ACC112 (cell line): ENCODE data around the gene RAB6A.

ENCODE experiments used
- H2AFZ ChIP-seq: fragments of 200-600 bp; sonication (generic); one replicate; pipeline ENCODE4 v1.6.0; 2017; ENCODE audit warnings: antibody characterized with exemption, low read length; ENCODE audit not compliant: unreplicated experiment
- H3K27ac ChIP-seq: fragments of 200-600 bp; sonication (generic); 2 replicates; pipeline ENCODE4 v1.5.1; 2014; ENCODE audit warnings: low read depth, mild to moderate bottlenecking, antibody characterized with exemption, low read length, moderate library complexity
- H3K27me3 ChIP-seq: fragments of 200-600 bp; sonication (generic); 2 replicates; pipeline ENCODE4 v1.6.1; 2014; ENCODE audit warnings: mild to moderate bottlenecking, antibody characterized with exemption, low read length, moderate library complexity, mixed read lengths; ENCODE audit not compliant: insufficient read depth
- H3K36me3 ChIP-seq: fragments of 200-600 bp; sonication (generic); 2 replicates; pipeline ENCODE4 v1.6.1; 2016; ENCODE audit warnings: mild to moderate bottlenecking, antibody characterized with exemption, low read length, moderate library complexity, mixed read lengths; ENCODE audit not compliant: insufficient read depth
- H3K4me1 ChIP-seq: fragments of 200-600 bp; sonication (generic); one replicate; pipeline ENCODE4 v1.6.1; 2016; ENCODE audit warnings: low read length, mixed read lengths; ENCODE audit not compliant: insufficient read depth, unreplicated experiment, control insufficient read depth
- H3K4me3 ChIP-seq: fragments of 200-600 bp; sonication (generic); 2 replicates; pipeline ENCODE4 v1.5.1; 2014; ENCODE audit warnings: mild to moderate bottlenecking, low read depth, low read length
- H3K79me2 ChIP-seq: fragments of 200-600 bp; sonication (generic); one replicate; pipeline ENCODE4 v1.6.0; 2016; ENCODE audit warnings: low read length; ENCODE audit not compliant: control insufficient read depth, unreplicated experiment, insufficient read depth

RAB6A gene

DNA sequence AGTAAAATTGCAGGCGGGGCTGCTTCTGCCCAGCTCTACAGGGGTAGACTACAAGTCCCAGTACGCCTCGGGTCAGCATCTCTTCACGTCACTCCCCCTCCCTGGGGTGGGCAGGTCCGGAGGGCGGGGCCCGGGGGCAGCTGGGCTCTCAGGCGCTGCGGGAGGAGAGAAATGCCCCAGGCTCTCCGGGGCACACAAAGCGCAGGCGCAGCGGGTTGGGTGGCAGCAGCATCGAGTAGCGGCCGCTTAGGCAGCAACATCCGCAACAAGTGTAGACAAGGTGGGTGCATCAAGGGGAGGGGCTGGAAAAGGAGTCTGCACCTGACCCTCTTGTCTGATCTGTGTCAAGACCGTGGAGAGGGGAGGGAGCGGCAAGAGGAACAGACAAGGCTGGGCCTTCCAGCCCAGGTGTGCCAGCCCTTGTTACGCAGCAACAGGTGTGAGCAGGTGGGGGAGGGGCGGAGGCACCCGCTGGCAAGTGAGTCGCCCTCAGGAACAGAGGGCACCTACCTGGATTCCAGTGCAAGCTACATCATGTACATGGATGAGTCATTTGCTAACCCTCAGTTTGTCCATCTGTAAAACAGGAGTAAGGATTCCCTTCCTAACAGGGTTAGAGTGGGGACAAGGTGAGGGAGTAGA is 113.3 kb downstream of the RAB6A start:
- peaks cover 17% of the 10 kb centered on the region for H3K27me3 ChIP-seq
- no peak overlapping the region for H2AFZ ChIP-seq
- H3K27ac ChIP-seq, result no peak overlapping the region
- H3K4me3 ChIP-seq, result no peak overlapping the region
- no peaks in the 10 kb centered on the region for H3K79me2 ChIP-seq
- no peaks in the 10 kb centered on the region for H3K4me1 ChIP-seq
- H3K36me3 ChIP-seq, result no peaks in the 10 kb centered on the region

DNA sequence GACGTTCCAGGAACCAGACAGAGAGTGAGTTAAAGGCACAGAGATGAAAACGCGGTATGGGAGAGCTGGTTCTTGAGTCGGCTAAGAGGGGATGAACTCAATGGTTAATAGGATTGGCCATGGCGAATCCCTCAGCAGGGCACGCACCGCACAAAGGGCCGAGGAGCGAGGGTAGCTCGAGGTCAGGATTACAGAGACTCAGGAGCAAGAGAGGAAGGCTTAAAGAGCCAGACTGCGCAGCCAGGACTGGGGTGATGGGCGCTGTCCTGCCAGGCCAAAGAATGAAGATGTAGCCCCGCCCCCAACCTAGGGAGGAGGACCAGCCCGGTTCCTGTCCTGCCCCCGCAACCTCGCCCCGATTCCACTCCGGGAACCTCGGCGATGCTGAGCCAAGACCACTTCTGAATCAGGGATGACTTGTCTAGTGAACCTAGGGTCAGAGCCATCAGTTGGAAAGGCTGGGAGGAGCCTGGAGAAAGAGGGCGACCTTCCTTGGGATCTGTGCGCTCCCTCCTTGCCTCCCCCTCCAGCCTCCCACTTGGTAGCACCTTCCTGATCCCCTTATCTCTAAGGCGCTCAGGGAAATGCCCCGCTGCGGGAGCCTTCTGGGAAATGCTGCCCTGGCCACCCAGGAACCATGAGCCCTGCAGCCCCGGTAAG is 114.8 kb downstream of the RAB6A start, which contains the start of gene PLEKHB1:
TSS of gene PLEKHB1 (plus strand) at position 610 of the 660 bp plus-strand sequence. CDS start at position 638, 28 bp downstream.
- Histone ChIP-seq H3K27me3 (peaks cover 20% of the 10 kb centered on the region), H3K4me1 (no peaks in the 10 kb centered on the region), H3K4me3 (no peak within 1 kb of the TSS), H2AFZ (no peak within 1 kb of the TSS), H3K79me2 (no peaks in the 10 kb centered on the region), H3K27ac (no peak within 1 kb of the TSS), H3K36me3 (no peaks in the 10 kb centered on the region)

DNA sequence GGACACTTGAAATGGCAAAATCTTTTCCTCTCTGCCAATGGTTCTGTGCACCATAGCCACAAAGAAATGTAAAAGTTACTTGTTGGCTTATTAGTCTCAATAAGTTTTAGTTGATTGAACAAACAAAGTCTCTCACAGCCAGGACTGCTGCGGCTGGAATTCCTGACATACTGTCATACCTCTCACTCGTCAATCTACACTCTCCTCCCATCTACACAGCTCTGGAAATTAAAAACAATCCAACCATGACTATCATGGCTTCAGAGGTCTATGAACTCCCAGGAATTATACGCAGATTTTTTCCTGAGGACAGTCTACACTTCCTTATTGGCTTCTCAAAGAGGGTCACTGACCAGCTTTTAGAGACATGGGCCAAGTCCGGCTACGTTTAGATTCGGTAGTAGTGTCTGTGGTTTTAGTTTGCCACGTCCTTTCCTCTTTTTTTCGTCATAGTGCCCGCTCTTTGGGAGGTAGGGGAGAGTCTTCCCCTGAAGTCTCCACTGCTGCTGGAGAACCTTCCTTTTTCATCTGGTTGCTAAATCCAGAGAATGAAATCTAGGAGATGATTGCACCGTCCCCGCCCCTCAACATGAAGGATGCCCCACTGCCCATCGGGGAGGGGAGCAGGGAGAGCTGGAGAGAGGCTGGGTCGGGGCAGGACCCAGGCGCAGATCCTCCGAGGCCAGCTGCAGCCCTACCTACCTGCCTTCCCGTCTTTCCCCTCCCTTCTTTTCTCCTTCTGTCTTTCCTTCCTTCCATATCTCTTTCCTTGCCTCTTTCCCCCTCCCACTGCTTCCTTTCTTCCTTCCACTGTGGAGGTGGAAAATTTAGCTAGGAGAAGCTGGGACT is 115.5 kb downstream of the RAB6A start:
- Histone ChIP-seq H3K4me3 (no peak overlapping the region), H2AFZ (no peak overlapping the region), H3K27me3 (peaks cover 20% of the 10 kb centered on the region)

GRCh38 chr11:73641668-73642067 is 119.2 kb downstream of the RAB6A start:
- H3K27ac ChIP-seq, result no peak overlapping the region
- no peak overlapping the region for H2AFZ ChIP-seq
- H3K4me1 ChIP-seq, result no peaks in the 10 kb centered on the region
- no peaks in the 10 kb centered on the region for H3K79me2 ChIP-seq
- H3K27me3 ChIP-seq, result peaks cover 18% of the 10 kb centered on the region
- no peaks in the 10 kb centered on the region for H3K36me3 ChIP-seq
- H3K4me3 ChIP-seq, result no peak overlapping the region

More for the DNA sequence above, 115.5 kb downstream of the RAB6A start:
- no peaks in the 10 kb centered on the region for H3K79me2 ChIP-seq
- no peaks in the 10 kb centered on the region for H3K36me3 ChIP-seq
- no peaks in the 10 kb centered on the region for H3K4me1 ChIP-seq
- H3K27ac ChIP-seq, result no peak overlapping the region

DNA sequence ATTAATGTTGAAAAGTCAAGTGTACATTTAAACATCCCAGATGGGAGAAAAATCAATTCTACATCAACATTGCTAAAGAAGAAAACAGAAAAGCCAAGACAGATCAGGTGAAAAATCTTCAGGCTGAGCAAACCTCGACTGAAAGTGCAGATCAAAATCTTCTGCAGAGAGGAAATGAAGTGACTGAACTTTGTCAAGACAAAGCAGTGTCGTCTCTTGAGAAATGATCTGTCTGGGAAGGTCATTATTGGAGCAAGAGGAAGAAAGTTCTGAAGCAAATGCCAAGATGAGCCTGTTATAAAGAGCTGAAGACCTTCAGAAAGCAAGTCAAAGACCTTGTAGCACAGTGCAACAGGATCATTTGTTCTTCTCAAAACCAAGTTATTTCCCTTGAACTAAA is 120.3 kb downstream of the RAB6A start:
- Histone ChIP-seq H3K79me2 (no peaks in the 10 kb centered on the region), H3K4me3 (no peak overlapping the region), H3K27ac (no peak overlapping the region), H3K36me3 (no peaks in the 10 kb centered on the region), H3K27me3 (peaks cover 10% of the 10 kb centered on the region), H3K4me1 (no peaks in the 10 kb centered on the region), H2AFZ (no peak overlapping the region)

- H3K27ac ChIP-seq, result no peak overlapping the region
- no peak overlapping the region for H2AFZ ChIP-seq
- H3K4me1 ChIP-seq, result no peaks in the 10 kb centered on the region
- H3K4me3 ChIP-seq, result no peak overlapping the region
- no peaks in the 10 kb centered on the region for H3K79me2 ChIP-seq
- H3K36me3 ChIP-seq, result no peaks in the 10 kb centered on the region
- peaks cover 3% of the 10 kb centered on the region; the same call in 1 of the 2 replicates for H3K27me3 ChIP-seq
These were observed 123.9 kb downstream of the RAB6A start for GRCh38 chr11:73637012-73637411.

DNA sequence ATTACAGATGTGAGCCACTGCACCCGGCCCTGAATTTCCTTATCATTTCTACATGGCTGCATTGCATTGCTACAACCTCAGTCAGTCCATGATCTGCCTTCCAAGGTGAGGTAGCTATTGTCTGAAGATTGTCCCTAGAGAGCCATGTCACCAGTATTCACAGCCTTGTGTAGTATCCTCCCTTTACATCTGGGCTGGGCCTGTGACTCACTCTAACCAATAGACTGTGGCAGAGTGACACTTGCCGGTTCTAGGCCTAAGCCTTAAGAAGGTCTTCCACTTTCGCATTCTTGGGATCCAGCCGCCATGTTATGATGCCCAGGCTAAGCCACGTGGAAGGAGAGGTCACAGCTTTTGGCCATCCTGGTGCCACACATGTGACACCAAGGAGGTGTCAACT is 124.6 kb downstream of the RAB6A start:
- Histone ChIP-seq H3K4me1 (no peaks in the 10 kb centered on the region), H3K36me3 (no peaks in the 10 kb centered on the region), H3K27me3 (no peaks in the 10 kb centered on the region), H3K79me2 (no peaks in the 10 kb centered on the region), H3K4me3 (no peak overlapping the region), H3K27ac (no peak overlapping the region), H2AFZ (no peak overlapping the region)

- H3K27me3 ChIP-seq, result no peaks in the 10 kb centered on the region
- H3K4me1 ChIP-seq, result no peaks in the 10 kb centered on the region
- no peak overlapping the region for H3K27ac ChIP-seq
- no peaks in the 10 kb centered on the region for H3K79me2 ChIP-seq
- no peaks in the 10 kb centered on the region for H3K36me3 ChIP-seq
- H2AFZ ChIP-seq, result no peak overlapping the region
- no peak overlapping the region for H3K4me3 ChIP-seq
These were observed 125.2 kb downstream of the RAB6A start for GRCh38 chr11:73635721-73636120.

DNA sequence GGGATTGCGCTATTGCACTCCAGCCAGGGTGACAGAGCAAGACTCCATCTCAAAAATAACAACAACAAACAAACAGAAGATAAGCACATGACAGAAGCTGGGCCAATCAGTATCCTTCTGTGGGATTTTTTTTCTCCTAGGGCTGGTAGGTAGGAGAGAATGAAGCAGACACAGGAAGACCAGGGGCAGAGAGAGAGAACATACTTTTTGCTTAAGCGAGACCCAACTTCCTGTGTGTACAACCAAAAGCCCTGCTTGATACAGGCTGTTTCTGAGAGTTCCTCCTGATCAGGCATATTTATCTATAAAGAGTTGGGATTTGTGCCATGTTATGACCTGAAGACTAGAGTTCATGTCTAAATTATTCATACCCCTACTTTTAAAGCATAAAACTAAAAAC is 126.9 kb downstream of the RAB6A start:
- Histone ChIP-seq H3K4me3 (no peak overlapping the region), H3K79me2 (no peaks in the 10 kb centered on the region), H3K27me3 (no peaks in the 10 kb centered on the region), H3K27ac (no peak overlapping the region), H3K36me3 (no peaks in the 10 kb centered on the region), H2AFZ (no peak overlapping the region), H3K4me1 (no peaks in the 10 kb centered on the region)

GRCh38 chr11:73632996-73633395 is 127.9 kb downstream of the RAB6A start:
- no peak overlapping the region for H3K27ac ChIP-seq
- H3K4me3 ChIP-seq, result no peak overlapping the region
- no peak overlapping the region for H2AFZ ChIP-seq

More at GRCh38 chr11:73632996-73633395, 127.9 kb downstream of the RAB6A start:
- Histone ChIP-seq H3K4me1 (no peaks in the 10 kb centered on the region), H3K36me3 (no peaks in the 10 kb centered on the region), H3K27me3 (no peaks in the 10 kb centered on the region), H3K79me2 (no peaks in the 10 kb centered on the region)
